H1 (cell line): ENCODE results near the gene SPOCK1.

ENCODE experiments used
- CHD2 ChIP-seq: IDR thresholded peaks from 2 replicates; pipeline ENCODE4 v1.6.1; 2012; ENCODE audit warnings: low read length, improper control_type of control experiment
- EP300 ChIP-seq, 2 experiments: IDR thresholded peaks; 1 replicate in 1 of 2; 2 replicates in 1 of 2; pipeline ENCODE4 v1.6.1; 2011 to 2012; ENCODE audit warnings: low read depth in 2 of 2, low read length in 2 of 2, mild to moderate bottlenecking in 2 of 2, borderline replicate concordance in 1 of 2, inconsistent platforms in 1 of 2, moderate library complexity in 1 of 2
- GTF2F1 ChIP-seq: IDR thresholded peaks from 2 replicates; pipeline ENCODE4 v1.6.1; 2012; ENCODE audit warnings: low read depth, low read length, improper control_type of control experiment, borderline replicate concordance
- POLR2A ChIP-seq, 2 experiments: IDR thresholded peaks; 1 replicate in 1 of 2; 2 replicates in 1 of 2; pipeline ENCODE4 v1.6.1; 2011; ENCODE audit warnings: low read depth in 2 of 2, low read length in 2 of 2, mild to moderate bottlenecking in 2 of 2; ENCODE audit errors: control extremely low read depth in 1 of 2
- TAF1 ChIP-seq: IDR thresholded peaks from 2 replicates; pipeline ENCODE4 v1.6.1; 2011; ENCODE audit warnings: mild to moderate bottlenecking, low read depth, low read length

DNA sequence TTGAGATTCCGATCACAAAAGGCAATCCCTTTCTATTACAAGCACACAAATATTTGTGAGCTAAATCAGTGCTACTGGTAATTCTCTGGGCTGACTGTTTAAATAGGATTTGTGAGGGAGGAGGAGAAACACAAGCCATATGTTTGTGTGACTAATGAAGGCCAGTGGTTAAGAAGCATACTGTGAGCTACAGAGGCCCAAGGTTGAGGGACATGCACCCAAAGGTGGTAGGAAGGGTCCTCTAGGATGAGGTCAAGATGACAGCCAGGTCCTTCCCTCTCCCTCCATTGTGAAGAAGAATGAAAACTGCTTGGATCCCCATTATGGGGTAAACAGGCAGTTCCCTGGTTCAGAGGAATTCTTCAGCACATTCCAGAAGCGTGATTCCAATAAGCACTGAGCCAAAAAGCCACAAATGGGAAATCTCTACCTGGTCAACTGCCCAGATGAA lies 83.9 kb downstream of the SPOCK1 start:
- TF ChIP-seq TAF1: no peak
- TF ChIP-seq POLR2A (IDR thresholded peaks at IDR 0.05; ENCODE audit: control extremely low read depth in 1 of 2, low read depth in 2 of 2, low read length in 2 of 2): no peak
- no peak for TF ChIP-seq EP300 (IDR thresholded peaks at IDR 0.05; ENCODE audit: borderline replicate concordance in 1 of 2, low read depth in 2 of 2, low read length in 2 of 2)
- no peak for TF ChIP-seq GTF2F1
- no peak for TF ChIP-seq CHD2
